ENCODE measurements around the gene LCN10.

The LCN10 gene

DNA sequence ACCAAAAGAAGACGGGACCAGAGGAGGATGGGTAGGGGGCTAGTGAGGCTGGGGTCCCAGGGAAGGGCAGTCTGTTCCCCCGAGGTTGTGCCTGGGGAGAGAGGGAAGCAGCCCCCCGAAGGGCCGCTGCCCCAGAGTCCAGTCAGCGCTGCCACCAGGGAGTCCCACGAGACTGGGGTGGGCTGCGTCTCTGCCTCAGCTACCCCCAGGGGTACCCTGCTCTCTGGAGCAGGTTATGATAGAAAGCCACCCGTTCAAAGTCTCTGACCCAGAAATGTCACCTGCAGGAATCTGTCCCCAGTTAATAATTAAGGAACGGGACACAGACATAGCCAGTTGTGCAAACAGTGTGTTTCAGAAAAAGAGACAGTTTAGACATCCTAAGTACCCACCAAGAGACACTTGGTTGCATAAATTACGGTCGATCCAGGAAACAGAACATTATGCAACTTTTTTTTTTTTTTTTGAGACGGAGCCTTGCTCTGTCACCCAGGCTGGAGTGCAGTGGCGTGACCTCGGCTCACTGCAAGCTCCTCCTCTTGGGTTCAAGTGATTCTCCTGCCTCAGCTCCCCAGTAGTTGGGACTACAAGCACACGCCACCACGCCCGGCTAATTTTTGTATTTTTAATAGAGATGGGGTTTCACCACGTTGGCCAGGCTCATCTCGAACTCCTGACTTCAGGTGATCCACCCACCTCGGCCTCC, 44.8 kb downstream of the LCN10 start:
- DNase-seq: peak; percentile 68

DNA sequence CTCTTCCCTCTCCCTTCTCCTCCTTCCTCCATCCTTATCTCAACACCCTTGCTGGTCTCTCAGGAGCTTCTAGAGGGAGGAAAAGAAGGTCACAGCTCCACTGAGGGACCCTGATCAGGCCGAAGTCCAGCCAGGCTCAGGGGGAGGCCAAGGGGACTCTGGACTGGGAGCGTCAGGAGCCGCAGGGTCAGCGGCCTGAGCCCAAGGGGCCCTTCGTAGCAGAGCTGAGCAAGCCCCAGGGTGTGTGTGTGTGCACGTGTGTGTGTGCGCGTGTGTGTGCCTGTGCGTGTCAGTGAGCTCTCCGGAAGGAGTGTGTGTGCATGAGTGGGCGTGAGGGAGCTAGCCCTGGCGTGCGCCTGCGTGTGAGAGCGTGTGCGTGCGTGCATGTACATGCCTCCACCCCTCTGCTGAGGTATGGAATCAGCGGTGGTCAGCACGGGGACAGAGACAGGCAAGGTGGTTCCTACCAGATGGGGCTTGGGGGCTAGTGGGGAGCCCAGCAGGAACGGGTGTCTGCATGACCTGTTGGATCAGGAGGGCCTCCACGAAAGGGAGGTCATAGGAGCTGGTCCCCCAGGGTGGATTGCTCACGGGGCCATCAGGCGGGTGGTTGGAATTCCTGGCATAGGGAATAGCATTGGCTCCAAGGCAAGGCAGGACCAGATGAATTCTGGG, 45.5 kb downstream of the LCN10 start:
- DNase-seq: no peak

GRCh38 chr9:136696502-136696901, 46.2 kb downstream of the LCN10 start:
- DNase-seq: no peak

DNA sequence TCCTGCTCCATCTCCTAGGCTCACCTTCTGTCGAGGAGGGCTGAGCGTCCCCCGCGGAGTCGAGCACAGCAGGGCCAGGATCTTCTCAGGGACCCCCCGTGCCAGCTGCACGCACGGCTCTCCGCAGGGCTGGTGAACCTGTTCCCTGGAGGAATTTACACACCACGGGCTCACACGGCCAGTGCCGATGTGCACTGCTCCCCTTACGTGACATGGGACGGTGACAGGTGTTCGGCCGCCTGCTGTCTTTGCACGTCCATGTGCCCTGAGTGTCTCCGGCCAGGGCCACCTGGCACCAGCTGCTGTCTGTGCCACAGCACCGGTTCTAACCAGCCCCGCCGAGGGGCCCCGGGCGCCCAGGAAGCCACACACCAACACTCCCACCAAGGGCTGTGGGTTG, 46.8 kb downstream of the LCN10 start:
- DNase-seq: no peak

GRCh38 chr9:136695435-136695895, 47.3 kb downstream of the LCN10 start:
- DNase-seq: no peak

- no peak for DNase-seq
These were observed 47.9 kb downstream of the LCN10 start for GRCh38 chr9:136694872-136695247.

DNA sequence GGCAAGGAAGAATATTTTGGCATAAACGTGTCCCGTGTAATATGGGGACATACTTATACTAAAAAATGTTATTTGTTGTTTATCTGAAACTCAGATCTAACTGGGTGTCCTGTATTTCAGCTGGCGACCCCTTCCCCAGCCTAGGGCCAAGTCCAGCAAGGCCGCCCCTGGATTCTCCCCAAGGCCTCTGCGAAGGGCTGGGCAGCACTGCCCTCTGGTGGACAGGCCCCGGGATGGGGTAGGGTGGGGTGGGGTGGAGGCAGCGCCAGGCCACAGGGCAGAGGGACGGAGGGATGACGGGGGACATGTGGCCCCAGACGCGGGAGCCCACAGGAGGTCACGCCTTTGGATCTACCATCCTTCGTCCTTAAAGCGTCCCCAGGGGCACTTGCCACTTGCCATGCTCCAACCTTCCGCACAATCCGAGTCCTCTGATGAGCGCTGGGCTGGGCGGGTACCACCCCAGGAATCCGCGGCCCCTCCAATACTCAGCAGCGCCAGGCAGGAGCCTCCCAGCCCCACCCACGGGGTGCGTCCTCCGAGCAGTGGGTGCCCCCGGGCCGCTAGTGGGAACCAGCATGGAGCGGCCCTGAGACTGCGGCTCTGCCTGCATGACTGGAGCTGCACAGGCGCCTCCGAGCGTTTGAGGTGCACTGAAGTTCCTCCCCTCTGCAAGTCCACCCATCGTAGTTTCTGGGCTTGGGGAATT, 48.4 kb downstream of the LCN10 start:
- DNase-seq: peak; percentile 79

GRCh38 chr9:136693490-136694162, 49.1 kb downstream of the LCN10 start:
- no peak for DNase-seq

DNA sequence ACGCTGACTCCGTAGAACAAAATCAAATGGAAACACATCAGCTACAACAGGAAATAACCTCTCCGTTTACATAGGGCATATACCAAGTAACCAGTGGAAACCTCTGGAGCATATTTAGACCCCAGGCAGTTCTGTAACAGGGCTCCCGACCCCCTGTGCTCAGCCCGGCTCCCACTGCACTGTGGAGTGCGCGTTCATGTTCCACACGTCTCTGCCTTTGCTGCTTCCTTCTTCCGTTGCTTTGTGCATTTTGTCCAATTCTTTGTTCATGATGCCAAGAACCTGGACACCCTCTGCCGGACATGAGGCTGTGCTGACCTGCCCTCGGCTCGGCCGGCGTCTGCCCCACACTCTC, 49.6 kb downstream of the LCN10 start:
- DNase-seq: no peak

DNA sequence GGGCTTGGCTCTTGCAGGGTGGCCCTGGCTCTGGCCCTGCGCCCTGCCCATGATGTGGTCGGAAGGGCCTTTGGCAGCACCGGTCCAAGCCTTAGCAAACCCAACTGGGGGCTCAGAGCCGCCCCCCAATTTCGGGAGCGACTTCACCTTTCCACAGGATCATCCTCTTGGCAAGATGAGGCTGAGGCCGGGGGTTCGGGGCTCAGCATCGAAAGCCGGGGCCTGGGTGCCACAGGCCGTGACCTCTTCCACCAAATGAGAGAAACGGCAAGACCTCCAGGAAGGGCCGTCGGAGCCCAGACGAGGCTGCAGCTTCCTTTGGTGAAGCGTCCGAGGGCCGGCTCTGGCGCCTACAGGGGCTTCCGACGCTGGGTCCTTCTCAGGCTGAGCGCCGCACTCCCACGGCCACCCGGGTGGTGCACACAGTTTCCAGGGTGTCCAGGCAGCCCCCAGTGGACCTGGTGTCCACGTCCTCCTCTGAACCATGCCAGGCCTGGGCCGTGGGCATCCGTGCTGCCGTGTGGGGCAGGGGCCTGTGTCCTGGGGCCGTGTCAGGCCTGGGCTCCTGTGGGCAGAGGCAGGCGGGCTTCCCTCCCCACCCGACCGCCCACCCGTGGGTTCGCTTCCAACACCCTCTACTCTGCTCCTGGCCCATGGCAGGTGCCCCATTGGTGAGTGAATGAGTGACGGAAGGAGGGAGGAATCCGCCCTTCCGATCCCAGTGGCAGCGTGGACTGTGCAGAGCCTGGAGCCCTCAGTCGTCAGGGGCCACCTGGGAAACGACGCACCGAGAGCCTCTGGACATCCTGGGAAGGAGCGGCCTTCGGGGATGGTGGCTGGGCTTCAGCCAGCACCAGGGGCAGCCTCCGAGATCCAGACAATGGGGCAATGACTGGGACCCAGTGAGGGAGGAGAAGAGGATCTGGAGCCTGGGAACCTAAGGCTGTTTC, 50.3 kb downstream of the LCN10 start:
- DNase-seq: no peak

GRCh38 chr9:136691316-136692184, 51.2 kb downstream of the LCN10 start:
- no peak for DNase-seq

DNA sequence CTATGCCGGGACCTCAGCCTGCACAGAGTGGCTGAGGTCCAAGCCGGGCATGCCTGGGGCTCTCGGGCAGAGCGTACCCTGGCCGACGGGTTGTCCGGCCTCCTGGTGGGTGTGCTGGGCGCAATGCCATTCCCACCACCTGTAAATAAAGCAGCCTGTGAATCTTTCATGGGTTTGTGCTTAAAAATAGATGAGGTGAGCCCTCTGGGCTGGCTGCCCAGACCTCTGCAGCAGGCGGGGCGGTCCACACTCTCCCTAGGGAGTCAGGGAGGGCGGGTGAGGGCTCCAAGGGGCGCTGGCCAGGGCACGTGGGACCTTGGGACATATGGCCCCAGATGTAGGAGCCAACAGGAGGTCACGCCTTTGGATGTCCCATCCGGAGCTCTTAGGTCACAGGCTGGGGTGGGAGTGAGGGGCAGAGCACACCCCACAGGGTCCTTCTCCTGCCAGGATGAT, 51.9 kb downstream of the LCN10 start:
- no peak for DNase-seq

GRCh38 chr9:136690104-136690805, 52.5 kb downstream of the LCN10 start:
- no peak for DNase-seq

- no peak for DNase-seq
These were observed 53.7 kb downstream of the LCN10 start for GRCh38 chr9:136689108-136689460.

DNA sequence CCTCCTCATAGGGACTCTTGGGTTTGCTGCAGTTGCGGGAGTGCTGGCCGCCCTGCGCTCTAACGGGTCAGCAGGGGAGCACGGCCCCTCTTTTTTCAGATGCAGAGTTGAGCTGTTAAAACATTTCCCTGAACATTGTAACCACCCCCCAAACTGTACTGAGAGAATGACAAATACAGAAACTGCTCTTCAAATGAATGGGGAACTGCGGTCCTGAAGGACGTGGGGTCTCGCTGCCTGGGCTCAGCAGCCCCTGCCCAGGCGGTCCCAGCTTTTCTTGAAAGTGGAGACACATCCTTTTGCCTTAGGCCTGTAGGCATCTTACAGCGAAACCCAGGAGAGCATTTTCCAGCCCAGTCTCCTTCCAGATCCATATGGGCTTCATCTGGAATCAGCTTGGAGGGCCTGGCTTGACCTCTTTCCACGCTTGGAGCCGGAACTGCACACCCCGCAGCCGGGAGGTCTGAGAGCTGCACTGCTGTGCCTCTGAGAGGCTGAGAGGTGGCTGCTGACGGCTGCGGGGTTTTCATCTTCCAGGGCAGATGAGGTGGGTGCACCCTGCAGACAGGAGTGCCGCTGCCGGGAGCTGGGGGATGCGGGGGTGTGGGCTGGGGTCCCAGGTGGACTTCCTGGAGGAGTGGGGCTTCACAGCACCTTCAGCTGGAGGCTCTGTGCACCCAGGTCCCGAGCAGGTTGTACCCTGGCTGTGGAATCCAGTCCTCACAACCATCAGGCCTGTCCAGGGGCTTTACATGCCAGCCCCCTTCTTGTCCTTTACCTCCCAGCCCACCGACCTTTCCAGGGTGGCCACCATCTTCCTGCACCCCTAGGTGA, 54.2 kb downstream of the LCN10 start:
- no peak for DNase-seq
